ENCODE data around the gene ZNF80.
"Not testable (repeated sequence)": the region's sequence is repeated elsewhere in the genome, so short reads cannot be mapped to it uniquely, and the experiment has no call there.

The ZNF80 gene

DNA sequence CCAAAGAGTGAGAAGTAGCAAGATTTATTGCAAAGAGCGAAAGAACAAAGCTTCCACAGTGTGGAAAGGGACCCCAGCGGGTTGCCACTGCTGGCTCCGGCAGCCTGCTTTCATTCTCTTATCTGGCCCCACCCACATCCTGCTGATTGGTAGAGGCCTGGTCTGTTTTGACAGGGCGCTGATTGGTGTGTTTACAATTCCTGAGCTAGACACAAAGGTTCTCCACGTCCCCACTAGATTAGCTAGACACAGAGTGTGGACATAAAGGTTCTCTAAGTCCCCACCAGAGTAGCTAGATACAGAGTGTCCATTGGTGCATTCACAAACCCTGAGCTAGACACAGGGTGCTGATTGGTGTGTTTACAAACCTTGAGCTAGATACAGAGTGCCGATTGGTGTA, at the start of gene ZNF80:
ZNF80 (minus strand) TSS at position 101 of the 400 bp plus-strand sequence. CDS start 504 bp downstream, outside the sequence.
- DNase-seq = not testable (repeated sequence)

DNA sequence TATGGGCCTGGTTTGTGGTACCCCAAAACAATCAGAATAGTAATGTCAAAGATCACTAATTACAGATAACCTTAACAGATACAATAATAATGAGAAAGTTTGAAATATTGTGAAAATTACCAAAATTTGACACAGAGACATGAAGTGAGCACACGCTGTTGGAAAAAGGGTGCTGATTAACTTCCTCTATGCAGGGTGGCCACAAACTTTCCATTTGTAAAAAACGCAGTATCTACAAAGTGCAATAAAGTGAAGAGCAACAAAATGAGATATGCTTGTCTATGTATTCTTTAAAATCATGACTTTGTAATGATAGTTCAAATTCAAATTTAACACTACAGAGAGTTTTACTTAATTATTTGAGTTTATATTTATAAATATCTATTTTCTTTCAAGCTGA, 48.9 kb upstream of the ZNF80 start:
- DNase-seq = no peak

DNA sequence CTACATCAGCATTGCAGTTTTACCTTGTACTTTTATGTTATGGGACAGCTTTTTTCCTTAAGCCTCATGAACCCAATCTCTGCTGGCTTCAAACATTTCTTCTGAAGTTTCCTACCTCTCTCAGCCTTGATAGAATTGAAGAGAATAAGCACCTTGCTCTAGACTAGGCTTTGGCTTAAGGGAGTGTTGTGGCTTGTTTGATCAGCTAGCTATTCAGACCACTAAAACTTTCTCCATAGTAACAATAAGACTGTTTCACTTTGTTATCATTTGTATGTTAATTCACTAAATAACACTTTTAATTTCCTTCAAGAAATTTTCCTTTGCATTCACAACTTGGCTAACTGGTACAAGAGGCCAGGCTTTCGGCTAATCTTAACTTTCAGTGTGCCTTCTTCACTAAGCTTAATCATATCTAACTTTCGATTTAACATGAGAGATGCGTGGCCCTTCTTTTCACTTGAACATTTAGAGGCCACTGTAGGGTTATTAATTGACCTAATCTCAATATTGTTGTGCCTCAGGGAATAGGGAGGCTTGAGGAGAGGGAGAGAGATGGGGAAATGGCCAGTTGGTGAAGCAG, 48.4 kb upstream of the ZNF80 start:
- no peak for DNase-seq

DNA sequence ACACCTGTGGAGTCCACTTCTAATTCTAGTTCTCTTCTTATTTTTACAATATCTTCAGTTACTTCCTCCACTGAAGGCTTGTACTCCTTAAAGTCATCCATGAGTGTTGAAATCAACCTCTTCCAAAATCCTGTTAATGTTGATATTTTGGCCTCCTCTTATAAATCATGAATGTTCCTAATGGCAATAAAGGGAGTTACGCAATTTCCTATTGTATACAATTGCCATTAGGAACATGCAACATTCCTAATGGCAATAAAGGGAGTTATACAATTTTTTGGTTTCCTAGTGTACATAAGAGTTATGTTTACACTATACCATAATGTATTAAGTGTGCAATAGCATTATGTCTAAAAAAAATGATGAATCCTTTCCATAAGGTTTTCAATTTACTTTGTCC, 47.3 kb upstream of the ZNF80 start:
- no peak for DNase-seq

DNA sequence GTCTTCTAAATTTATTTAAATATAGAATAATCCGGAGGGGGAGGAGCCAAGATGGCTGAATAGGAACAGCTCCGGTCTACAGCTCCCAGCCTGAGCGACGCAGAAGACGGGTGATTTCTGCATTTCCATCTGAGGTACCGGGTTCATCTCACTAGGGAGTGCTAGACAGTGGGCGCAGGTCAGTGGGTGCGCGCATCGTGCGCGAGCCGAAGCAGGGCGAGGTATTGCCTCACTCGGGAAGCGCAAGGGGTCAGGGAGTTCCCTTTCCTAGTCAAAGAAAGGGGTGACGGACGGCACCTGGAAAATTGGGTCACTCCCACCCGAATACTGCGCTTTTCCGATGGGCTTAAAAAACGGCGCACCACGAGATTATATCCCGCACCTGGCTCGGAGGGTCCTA, 39.5 kb upstream of the ZNF80 start:
- DNase-seq = not testable (repeated sequence)

DNA sequence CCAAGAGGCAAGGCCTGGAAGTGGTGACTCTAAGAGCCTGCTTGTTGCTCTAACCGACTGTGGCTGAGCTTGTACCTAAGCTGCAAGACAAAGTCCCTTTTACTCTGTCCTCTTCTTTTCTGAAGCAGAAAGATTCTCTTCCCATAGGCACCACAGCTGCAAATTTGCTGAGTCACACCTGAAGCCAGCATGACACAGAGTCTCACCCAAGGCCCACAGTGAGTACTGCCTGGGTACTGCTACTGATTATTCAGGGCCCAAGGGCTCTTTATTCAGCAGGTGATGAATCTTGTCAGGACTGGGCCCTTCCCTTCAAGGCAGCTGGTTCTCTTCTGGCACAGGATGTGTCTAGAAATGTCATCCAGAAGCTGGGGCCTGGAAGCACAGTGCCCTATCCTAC, 37.6 kb upstream of the ZNF80 start:
- DNase-seq = no peak

DNA sequence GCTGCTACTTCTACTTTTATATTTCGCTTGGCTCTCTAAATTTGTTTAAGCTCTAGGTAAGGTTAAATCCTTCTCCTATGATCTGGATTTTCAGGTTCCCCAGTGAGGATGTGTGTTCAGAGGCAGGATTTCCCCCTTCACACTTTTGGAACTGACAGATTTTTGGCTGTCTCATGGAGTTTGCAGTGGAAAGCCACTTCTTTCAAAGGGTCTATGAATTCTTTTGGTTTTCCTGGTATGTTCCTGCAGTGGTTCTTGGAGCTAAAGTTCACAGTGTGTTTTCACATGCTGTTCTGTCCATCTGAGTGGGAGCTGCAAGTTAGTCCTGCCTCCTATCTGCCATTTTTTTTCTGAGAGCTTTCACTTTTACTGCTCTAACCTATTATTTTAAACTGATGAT, 34.9 kb upstream of the ZNF80 start:
- no peak for DNase-seq

DNA sequence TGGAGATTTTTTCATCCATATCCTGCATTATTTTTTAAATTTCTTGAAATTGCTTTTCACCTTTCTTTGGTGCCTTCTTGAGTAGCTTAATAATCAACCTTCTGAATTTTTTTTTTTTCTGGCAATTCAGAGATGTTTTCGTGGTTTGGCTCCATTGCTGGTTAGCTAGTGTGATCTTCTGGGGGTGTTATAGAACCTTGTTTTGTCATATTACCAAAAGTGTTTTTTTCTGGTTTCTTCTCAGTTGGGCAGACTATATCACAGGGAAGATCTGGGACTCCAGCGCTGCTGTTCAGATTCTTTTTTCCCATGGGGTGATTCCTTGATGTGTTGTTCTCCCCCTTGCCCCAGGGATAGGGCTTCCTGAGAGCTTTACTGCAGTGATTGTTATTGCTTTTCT, 32.6 kb upstream of the ZNF80 start:
- no peak for DNase-seq

DNA sequence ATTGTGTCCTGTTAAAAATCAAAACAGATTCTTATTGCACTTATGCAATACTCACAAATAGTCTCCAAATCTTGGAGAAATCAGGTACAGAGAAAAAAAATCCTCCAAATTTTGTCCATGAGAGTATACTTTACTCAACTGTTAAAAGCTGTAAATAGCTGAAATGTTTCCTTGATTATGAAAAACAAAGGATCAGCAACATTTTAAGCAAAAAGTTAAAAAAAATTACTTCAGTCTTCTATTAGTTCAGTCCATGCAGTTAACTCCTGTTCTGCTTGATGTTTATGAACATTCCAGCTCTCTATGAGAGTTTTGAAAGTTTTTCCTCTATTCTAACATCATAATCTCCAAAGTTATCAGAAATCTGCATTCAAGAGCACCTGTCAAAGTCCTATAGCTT, 22.8 kb upstream of the ZNF80 start:
- DNase-seq = no peak

DNA sequence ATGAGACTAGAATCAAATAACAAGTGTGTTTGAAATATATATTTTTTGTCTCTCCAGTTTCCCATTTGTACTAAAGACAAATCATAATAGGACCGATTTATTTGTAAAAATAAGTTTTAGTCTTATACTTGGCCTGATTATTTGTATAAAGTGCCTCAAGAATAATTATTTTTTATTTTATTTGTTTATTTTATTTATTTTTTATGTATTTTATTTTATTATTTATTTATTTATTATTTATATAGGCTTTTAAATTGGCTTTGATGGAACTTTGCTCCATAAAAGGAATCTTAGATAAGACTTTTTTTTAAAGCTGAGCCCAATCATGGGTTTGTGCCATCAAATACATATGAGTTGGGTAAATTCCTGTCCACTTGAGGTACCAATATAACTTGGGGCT, 22.2 kb upstream of the ZNF80 start:
- DNase-seq = no peak

DNA sequence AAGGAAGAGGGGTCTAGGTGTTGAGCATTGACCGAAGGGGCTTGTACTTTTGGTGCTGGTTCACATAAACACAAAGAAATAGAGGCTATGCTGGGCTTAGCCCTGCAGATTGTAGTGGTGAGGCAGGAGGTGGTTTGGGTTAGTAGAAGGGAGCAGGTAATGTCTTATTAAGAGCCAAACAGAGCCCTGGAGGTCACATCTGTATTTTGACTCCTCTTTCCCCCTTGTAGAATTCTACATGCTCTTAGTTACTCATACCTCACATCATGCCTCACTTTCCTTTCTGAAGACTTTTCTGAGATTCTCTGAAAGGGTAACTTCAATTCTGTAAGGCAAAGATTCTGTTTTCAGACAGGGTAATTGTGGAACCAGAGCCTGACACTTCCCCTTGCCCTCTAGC, 16.1 kb upstream of the ZNF80 start:
- DNase-seq = no peak

DNA sequence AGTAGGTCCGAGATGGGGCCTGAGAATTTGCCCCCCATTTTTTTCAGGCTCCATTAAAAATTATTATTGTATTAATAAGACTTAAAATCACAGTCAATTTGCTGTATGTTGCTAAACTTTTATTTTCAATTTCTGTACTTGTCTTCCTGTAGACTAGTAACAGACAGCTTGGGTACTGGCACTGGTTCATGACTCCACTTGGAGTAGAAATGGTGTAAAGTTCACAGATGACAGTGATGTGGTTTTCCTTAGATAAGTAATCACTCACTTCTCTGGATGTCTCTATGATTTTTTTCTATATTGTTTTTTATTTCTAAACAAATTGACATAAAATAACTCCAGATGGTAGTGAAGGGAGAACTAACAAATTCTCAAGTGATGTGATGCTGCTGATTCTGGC, 15.6 kb upstream of the ZNF80 start:
- no peak for DNase-seq

DNA sequence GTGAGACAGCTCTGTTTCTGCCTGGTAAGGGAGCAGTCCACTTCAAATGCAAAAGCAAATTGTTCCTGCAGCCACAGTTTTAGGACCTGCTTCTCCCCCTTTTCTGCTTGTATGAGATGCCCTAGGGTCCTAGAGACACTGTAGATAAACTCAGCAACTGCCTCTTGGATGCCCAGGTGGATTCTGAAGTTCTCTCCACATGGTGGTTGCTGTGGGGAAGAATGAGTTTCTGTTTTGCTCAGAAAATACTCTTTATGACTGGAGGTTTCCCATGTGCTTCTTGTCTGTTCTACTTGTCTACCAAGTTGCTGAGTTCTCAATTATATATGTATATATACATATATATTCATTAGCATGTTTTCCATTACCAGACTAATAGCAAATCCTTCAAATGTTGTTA, 5.6 kb upstream of the ZNF80 start:
- DNase-seq = no peak

DNA sequence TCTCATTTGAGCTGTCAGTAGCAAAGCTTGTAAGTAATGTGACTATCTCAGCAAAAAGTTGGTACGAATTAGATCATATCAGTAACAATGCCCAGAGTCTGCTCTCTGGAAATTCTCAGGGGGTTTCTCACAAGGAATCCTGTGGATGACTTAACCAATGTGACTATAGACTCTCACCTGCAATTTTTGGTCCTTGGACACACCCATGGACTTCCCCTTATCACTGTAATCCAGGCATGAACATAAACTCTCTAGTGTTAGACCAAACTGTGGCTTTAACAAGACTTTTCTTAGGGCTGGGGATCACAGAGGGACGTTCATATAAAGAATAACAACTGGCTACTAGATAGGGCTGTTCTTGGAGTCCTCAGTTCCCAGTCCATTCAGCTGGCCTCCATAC, 3.9 kb upstream of the ZNF80 start:
- no peak for DNase-seq

DNA sequence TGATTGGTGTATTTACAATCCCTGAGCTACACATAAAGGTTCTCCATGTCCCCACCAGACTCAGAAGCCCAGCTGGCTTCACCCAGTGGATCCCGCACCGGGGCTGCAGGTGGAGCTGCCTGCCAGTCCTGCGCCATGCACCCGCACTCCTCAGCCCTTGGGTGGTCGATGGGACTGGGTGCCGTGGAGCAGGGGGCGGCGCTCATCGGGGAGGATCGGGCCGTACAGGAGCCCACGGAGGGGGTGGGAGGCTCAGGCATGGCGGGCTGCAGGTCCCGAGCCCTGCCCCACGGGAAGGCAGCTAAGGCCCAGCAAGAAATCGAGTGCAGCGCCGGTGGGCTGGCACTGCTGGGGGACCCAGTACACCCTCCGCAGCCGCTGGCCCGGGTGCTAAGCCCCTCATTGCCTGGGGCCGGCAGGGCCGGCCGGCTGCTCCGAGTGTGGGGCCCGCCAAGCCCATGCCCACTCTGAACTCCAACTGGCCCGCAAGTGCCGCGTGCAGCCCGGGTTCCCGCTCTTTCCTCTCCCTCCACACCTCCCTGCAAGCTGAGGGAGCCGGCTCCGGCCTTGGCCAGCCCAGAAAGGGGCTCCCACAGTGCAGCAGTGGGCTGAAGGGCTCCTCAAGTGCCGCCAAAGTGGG, 888 bp upstream of the ZNF80 start:
- not testable (repeated sequence) for DNase-seq

DNA sequence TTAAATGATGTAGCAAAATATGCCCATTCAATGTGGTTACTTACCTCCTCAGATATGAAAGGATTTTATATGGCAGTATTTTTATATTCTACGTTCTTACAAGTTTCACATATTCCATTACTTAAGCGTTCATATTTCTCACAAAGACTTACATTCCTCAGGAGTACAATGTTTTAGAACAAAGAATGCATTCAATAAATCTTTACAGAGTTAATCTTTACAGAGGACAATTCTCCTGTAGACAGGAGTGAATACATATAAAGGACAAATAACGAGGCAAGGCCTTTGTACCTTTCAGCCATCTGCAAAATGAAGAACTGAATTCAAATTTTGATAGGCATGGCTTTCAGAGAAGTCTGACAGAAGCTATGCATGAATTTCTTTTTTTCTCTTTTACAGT, 1.9 kb downstream of the ZNF80 start:
- DNase-seq = no peak

DNA sequence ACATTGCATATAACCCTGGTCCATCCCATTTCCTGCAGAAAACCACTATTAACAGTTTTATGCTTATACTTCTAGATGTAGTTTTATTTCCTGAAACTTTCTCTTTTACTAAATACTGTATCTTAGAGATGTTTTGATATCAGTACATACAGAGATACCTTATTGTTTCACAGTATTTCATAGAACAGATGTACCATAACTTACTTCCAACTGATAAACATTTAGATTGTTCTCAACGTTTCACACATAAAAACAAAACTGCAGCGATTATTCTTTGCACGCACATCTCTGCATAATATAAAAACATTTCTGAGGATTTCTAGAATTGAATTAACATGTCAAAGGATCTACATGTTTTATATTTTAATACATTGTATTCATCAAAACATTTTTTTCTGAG, 2.6 kb downstream of the ZNF80 start:
- DNase-seq = no peak

DNA sequence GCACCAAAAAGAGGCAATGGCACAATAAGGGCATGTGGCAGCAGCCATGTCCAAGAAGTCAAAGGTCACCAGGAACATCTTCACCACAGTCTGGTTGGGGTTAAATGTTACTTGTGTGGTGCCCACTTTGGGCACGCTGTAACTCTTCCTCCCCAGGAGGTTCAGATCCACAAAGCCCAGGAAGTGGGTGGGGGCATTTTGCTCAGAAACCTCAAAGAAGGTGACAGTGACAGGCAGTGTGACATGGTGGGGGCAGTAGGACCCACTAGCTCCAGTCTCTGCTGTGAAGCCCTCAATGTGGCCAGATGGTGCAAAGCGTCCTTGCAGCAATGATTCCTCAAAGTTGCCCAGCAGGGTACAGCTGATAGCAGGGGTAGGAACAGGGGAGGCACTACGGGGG, 5.8 kb downstream of the ZNF80 start:
- DNase-seq = no peak

DNA sequence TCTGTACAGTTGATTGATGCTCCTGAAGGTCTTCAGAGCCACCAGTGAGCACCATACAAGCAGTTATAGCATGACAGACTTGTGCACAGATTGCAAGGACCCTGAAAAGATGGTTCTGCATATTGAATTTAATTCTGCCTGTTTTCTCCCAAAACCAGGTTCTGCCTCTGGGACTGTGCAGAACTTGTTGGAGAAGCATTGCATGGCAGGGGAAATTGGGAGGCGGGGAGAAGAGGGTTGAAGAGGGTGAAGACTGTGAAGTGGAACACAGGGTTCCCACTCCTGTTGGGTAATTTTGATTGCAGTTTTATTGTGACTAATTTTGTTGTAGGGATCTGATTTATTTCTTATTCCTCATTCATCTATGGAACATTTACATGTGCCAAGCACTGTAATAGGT, 10.3 kb downstream of the ZNF80 start:
- DNase-seq = no peak

DNA sequence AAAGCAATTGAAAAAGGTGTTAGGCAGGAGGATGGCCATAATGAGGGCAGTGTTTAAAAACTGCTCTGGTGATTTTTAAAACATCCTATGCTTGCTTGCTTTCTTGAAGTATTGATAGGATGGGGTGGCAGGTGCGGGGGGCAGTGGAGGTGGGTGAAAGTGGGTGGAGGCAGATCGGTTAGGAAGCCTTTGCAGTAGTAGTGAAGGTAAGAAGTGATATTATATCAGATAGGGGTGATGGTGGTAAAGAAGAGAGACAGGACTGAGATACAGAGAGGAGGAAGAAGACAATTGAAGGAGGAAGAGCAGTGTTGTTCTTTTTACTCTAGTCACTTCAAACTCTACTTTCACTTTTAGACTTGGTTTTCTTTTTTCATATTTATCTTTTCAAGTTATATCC, 11.1 kb downstream of the ZNF80 start:
- no peak for DNase-seq

DNA sequence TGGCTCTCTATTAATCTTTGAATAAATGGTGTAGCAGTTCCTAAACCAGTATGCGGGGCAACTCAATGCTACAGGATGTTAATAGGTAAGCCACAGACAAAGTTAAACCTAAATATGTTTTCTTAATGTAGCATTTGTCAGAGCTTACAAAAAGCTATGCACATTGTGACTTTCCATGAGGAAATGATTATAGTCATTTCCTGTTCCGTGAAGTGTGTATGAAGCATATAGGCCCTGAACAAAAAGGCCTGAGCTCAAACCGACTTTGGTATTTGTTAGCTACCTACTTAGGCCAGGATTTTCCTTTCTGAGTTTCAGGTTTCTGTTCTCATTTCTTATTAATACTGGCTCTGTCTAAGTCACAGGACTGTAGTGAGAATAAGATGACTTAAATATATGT, 14.2 kb downstream of the ZNF80 start:
- no peak for DNase-seq

DNA sequence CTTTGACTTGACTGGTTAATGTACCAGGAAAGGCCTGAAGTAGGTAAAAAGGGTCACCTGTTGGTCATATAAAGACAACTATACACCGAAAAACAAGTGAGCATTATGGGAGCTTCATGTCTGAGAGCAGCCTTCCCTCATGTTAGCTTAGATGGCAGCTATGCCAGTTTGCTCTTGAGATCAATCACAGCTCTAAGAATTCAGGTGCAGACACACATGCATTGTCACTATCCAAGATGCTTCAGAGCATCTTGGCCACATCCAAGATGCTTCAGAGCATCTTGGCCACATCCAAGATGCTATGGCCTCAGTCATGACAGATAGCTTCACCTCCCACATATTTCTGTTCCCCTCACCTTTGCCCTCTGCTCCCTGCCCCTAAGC, 15.5 kb downstream of the ZNF80 start:
- no peak for DNase-seq

DNA sequence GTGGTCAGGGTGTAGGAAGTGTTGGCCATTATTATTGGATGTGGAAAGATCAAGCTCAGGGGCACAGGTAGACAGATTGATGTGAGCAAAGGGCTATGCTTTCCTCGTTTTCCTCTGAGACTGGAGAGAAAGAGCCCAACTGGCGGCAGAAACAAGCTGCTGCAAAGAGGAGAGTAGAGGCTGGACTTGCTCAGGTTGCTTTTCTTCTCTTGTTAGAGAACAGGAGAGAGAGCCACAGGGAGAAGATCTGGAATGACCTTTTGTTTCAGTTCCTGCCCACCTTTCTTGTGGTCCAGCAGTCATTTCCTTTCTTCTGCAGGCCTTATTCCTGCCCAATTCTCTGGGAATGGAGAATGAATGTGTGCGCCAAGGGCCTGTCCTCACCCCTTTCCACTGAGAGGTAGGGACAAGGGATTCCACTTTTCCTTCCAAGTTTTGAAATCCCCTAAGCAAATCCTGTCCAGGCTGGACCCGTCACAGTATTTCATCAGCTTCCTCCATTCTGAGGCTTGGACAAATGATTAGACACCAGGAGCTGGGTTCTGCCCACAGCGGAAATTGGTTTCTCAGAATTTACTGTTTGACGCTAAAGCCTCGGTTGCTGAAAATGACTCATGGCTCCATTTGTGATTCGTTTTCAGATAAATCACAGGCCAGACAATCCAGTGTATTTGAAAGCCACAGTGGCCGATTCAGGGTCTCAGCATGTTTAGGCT, 16.1 kb downstream of the ZNF80 start:
- DNase-seq = no peak

DNA sequence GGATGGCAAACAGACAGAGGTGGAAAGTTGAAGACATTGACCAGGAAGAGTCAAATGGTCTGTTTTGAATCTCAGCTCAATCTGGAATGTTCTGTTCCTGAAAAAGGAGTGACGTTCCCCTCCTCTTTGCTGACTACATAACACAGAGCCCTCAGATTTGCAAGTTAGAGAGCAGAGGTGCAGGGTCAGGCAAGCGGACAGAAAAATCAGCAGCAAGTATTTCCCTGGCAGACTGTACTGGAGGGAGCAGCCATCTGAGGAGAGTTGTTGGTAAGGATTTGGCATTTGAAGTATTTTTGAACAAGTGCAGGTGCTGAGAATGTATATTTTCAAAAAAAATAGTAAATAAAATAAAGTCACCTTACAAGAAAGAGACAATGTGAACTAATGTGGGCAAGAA, 17.6 kb downstream of the ZNF80 start:
- DNase-seq = no peak
